SK-N-MC (cell line): ENCODE results near the gene MKLN1.
"Not testable (repeated sequence)": the region's sequence is repeated elsewhere in the genome, so short reads cannot be mapped to it uniquely, and the experiment has no call there.

ENCODE experiments used
- DNase-seq: peaks from one replicate; pipeline ENCODE4 v3.0.0-alpha.2; 2011; ENCODE audit warnings: low read depth, low spot score
- H3K27ac ChIP-seq: fragments of 200-600 bp; sonication (generic); 2 replicates; pipeline ENCODE4 v1.5.1; 2016; ENCODE audit warnings: mixed run types
- H3K36me3 ChIP-seq: fragments of 200-600 bp; sonication (generic); 2 replicates; pipeline ENCODE4 v1.6.1; 2017; ENCODE audit warnings: antibody characterized with exemption, low read length, mixed read lengths; ENCODE audit not compliant: insufficient read depth
- H3K4me3 ChIP-seq: fragments of 200-600 bp; sonication (generic); 2 replicates; pipeline ENCODE4 v1.5.1; 2016
- H3K9ac ChIP-seq: fragments of 200-600 bp; sonication (generic); 2 replicates; pipeline ENCODE4 v1.8.0; 2017; ENCODE audit warnings: mixed run types, mixed read lengths; ENCODE audit not compliant: insufficient read length
- H3K9me3 ChIP-seq: fragments of 200-600 bp; sonication (generic); 2 replicates; pipeline ENCODE4 v1.6.1; 2017; ENCODE audit warnings: low read depth, mild to moderate bottlenecking, antibody characterized with exemption, low read length, moderate library complexity, mixed read lengths
- EZH2 ChIP-seq: fragments of 200-600 bp; sonication (generic); IDR thresholded peaks from one replicate; pipeline ENCODE4 v1.6.1; 2017; ENCODE audit warnings: antibody characterized with exemption
- FOXP2 ChIP-seq: optimal IDR thresholded peaks from 2 replicates; pipeline ENCODE3; 2011; ENCODE audit warnings: mild to moderate bottlenecking, moderate library complexity; ENCODE audit not compliant: insufficient read depth; ENCODE audit errors: extremely low read length, control extremely low read depth
- POLR2AphosphoS5 ChIP-seq: IDR thresholded peaks from 2 replicates; pipeline ENCODE4 v1.6.1; 2012; ENCODE audit warnings: mild to moderate bottlenecking, low read depth, low read length, borderline replicate concordance

The MKLN1 gene

DNA sequence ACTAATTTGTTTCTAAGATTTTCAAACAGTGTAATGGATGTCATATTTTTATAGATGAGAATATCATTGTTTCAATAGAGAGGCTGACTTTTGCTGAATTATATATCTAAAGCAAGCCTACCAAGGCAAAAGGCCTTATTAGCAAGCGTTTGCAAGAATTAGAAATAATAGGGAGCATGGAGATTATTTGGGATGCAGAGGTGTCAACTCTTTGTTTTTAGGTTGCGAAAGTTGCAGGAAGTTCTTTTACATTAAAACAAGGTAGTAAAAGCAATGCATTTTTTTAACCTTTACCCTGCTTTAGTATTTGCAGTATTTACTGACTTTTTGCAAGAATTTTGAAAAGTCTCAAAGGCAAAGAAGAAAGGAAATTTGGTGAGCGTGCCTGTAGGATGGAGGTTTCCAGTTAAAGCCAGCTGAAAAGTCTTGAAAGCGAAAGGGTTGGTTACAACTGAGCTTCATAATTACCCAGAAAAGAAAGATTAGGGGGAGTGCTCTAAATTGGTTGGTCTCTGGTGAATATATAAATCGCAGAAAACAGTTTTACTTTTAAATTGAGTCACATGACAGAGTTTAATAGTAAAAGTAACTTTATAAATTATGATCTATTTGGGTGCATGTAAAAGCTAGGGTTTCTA lies 81.6 kb downstream of the MKLN1 start:
- TF ChIP-seq FOXP2 (no peak), POLR2AphosphoS5 (no peak), EZH2 (no peak)
- H3K27ac ChIP-seq, result no peak overlapping the region

DNA sequence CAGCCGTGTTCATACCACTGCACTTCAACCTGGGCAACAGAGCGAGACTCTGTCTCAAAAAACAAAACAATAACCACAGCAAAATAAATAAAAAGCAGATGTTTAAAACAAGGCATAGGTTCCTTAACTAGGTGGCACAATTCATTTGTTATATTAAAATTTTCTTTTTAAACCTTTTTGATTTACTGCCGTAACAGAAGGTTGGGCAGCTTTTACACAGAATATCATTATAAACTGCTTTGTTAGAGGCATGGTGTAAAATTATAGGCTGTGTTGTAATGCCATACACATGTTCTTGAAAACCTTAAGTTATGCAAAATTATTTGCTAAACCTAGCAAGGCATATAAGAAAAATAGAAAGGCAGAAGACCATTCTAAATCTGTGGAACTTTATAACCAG lies 84.4 kb downstream of the MKLN1 start:
- H3K27ac ChIP-seq, result 0 out of 2 replicates have a peak overlapping the region, but pooled peaks have one; percentile 37
- DNase-seq, result no peak
- TF ChIP-seq EZH2 (no peak), POLR2AphosphoS5 (no peak), FOXP2 (no peak)
- H3K9me3 ChIP-seq, result no peaks in the 10 kb centered on the region
- H3K4me3 ChIP-seq, result no peak overlapping the region
- peaks cover 45% of the 10 kb centered on the region for H3K36me3 ChIP-seq
- no peak overlapping the region for H3K9ac ChIP-seq

More for the DNA sequence above, 81.6 kb downstream of the MKLN1 start:
- H3K9ac ChIP-seq, result no peak overlapping the region
- H3K9me3 ChIP-seq, result no peaks in the 10 kb centered on the region
- DNase-seq, result no peak
- H3K4me3 ChIP-seq, result no peak overlapping the region
- H3K36me3 ChIP-seq, result peaks cover 35% of the 10 kb centered on the region

DNA sequence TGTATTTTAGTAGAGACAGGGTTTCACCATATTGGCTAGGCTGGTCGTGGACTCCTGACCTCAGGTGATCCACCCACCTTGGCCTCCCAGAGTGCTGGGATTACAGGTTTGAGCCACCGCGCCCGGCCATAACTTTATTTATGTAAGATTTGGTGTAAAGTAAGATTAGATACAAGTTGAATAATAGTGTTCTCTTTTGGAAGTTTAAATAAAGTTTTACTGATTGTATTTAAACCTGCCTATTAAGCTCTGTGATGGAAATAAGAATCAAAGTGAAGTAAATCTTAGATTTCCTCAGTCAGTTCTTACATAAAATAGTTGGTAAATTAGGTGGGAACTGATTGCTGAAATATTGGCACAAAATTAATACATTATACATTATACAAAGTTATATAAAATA lies 86.0 kb downstream of the MKLN1 start:
- no peak for DNase-seq
- Histone ChIP-seq H3K27ac (no peak overlapping the region), H3K4me3 (no peak overlapping the region), H3K36me3 (peaks cover 47% of the 10 kb centered on the region), H3K9me3 (no peaks in the 10 kb centered on the region), H3K9ac (no peak overlapping the region)
- TF ChIP-seq EZH2, result no peak
- no peak for TF ChIP-seq POLR2AphosphoS5
- TF ChIP-seq FOXP2, result no peak

DNA sequence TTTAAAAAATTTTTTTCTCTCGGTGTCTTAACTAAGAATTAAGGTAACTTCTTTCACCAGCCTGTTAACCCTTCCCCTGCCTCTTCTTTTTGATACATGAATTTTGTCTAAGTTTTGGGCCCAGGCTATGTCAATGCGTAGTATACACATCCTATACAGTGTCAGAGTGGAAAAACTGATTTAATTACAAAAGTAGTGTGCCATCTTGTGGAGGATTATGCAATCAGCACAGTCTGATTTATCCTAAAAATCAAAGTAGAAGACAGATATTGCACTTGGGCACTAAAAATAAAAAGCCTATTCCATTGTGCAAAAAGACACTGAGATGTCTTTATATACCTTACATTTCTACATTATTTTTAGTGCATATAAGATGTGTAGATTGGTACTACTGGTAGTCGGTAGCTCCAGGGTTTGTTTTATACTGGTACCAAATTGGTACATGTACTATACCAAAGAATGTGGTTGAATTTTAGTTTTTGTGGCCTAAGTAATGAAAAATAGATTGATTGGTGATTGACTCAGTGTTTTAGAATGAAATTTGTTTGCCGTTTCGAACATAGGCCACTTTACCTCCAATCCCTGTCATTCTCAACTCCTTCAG lies 96.6 kb downstream of the MKLN1 start:
- peaks cover 16% of the 10 kb centered on the region for H3K36me3 ChIP-seq

DNA sequence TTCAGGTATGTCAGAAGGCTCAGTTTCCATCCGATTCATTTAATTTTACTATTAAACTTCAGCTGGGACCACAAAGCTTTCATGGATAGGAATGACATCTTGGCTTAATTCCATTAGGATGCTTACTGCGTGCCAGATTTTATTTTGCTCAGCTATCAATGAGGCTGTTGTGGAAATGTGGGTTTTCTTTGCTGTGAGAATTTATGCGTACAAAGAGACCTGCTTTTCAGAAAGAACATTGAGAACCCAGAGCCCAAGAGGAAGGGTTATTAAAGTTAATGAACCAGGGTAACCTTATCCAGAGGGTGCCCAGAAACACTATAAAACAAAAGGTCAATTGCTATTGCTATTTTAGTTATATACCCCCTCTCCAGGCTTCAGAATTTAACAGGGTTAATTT lies 98.3 kb downstream of the MKLN1 start:
- TF ChIP-seq POLR2AphosphoS5 (no peak), EZH2 (no peak), FOXP2 (no peak)
- Histone ChIP-seq H3K36me3 (peaks cover 32% of the 10 kb centered on the region), H3K4me3 (no peak overlapping the region), H3K9ac (no peak overlapping the region), H3K9me3 (no peaks in the 10 kb centered on the region), H3K27ac (no peak overlapping the region)
- DNase-seq, result no peak

More for the DNA sequence above, 96.6 kb downstream of the MKLN1 start:
- peak; percentile 66 for DNase-seq
- no peak overlapping the region for H3K9ac ChIP-seq
- TF ChIP-seq EZH2 (no peak), FOXP2 (no peak), POLR2AphosphoS5 (no peak)
- H3K27ac ChIP-seq, result peak overlapping the region; percentile 2; the same call in 1 of the 2 replicates
- H3K9me3 ChIP-seq, result no peaks in the 10 kb centered on the region
- H3K4me3 ChIP-seq, result no peak overlapping the region

DNA sequence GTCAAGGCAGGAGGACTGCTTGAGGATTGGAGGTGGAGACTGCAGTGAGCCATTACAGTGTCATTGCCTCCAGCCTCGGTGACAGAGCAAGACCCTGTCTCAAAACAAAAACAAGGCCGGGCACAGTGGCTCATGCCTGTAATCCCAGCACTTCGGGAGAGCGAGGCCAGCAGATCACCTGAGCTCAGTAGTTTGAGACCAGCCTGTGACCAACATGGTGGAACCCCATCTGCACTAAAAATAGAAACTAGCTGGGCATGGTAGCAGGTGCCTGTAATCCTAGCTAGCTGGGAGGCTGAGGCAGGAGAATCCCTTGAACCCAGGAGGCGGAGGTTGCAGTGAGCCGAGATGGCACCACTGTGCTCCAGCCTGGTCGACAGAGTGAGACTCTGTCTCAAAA lies 103.2 kb downstream of the MKLN1 start:
- H3K4me3 ChIP-seq, H3K9ac ChIP-seq, H3K27ac ChIP-seq, DNase-seq, H3K9me3 ChIP-seq: not testable (repeated sequence)
- H3K36me3 ChIP-seq, result peaks cover 73% of the 10 kb centered on the region

DNA sequence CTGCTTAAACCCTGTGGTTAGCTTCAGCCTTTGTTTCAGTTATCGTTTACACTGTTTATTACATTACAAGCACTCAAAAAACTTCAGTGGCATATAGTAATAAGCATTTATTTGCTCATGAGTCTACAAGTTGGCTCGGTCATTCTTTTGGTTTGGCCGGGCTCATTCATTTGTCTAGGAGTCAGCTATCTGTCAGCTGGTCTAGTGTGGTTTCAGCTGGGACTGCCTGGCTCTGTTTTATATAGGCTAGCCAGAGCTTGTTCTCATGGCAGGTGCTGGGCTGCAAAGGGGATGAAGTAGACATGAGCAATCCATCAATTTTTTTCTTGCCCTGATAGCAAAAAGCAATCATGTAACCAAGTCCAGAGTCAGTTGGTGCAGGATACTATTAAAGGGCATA lies 103.6 kb downstream of the MKLN1 start:
- no peaks in the 10 kb centered on the region for H3K9me3 ChIP-seq
- H3K9ac ChIP-seq, result no peak overlapping the region
- H3K27ac ChIP-seq, result no peak overlapping the region
- TF ChIP-seq FOXP2, result no peak
- TF ChIP-seq EZH2, result no peak
- no peak for TF ChIP-seq POLR2AphosphoS5
- DNase-seq, result no peak
- H3K4me3 ChIP-seq, result no peak overlapping the region
- peaks cover 77% of the 10 kb centered on the region for H3K36me3 ChIP-seq

- no peak overlapping the region for H3K9ac ChIP-seq
- TF ChIP-seq EZH2, result no peak
- TF ChIP-seq FOXP2, result no peak
- no peak for TF ChIP-seq POLR2AphosphoS5
- H3K36me3 ChIP-seq, result peaks cover 78% of the 10 kb centered on the region
- H3K4me3 ChIP-seq, result no peak overlapping the region
- H3K9me3 ChIP-seq, result no peaks in the 10 kb centered on the region
- DNase-seq, result no peak
- no peak overlapping the region for H3K27ac ChIP-seq
Measured at GRCh38 chr7:131431756-131432155, 104.1 kb downstream of the MKLN1 start.

- no peak for DNase-seq
- no peaks in the 10 kb centered on the region for H3K9me3 ChIP-seq
- no peak for TF ChIP-seq POLR2AphosphoS5
- no peak for TF ChIP-seq FOXP2
- no peak for TF ChIP-seq EZH2
- H3K27ac ChIP-seq, result no peak overlapping the region
- no peak overlapping the region for H3K4me3 ChIP-seq
- no peak overlapping the region for H3K9ac ChIP-seq
- H3K36me3 ChIP-seq, result peaks cover 88% of the 10 kb centered on the region
Measured at GRCh38 chr7:131436384-131436783, 108.7 kb downstream of the MKLN1 start.
